PC-9 (cell line): ENCODE results near the gene LDAF1. TPM values are rescaled to one million over a fixed set of nuclear protein-coding genes. Genes with fewer than 3 reads are reported as not detected.

Source experiments
- BruUV-seq: library from RNA; stranded (reverse); fragments of 400-500 nt; replicated peaks from 2 replicates; lab custom pipeline; 2021; lab: Mats Ljungman, UMichigan
- CTCF ChIA-PET: fragments of 300-600 bp; sonication (Branson Sonifier 250); formaldehyde crosslinking; loops from one replicate; lab custom pipeline; 2022; ENCODE audit warnings: antibody characterized with exemption; lab: Charles Lee
- POLR2A ChIA-PET: fragments of 300-600 bp; sonication (Branson Sonifier 250); formaldehyde crosslinking; loops from one replicate; lab custom pipeline; 2022; ENCODE audit warnings: antibody characterized with exemption; ENCODE audit not compliant: unreplicated experiment; lab: Charles Lee
- DNase-seq, 2 experiments: peaks; one replicate each; pipeline versions ENCODE4 v3.0.0 to v3.0.0-alpha.2; 2015 to 2022; ENCODE audit warnings: mixed read lengths in 1 of 2
- H2AFZ ChIP-seq: fragments of 200-600 bp; sonication (generic); 2 replicates; pipeline ENCODE4 v1.8.1; 2017; ENCODE audit warnings: antibody characterized with exemption
- H3F3A ChIP-seq: fragments of 200-600 bp; sonication (generic); 2 replicates; pipeline ENCODE4 v1.8.1; 2017; ENCODE audit warnings: antibody characterized with exemption, mild to moderate bottlenecking, low read depth; ENCODE audit not compliant: insufficient read depth
- H3K27ac ChIP-seq: fragments of 200-600 bp; sonication (generic); 2 replicates; pipeline ENCODE4 v1.6.1; 2016; ENCODE audit warnings: mixed run types
- H3K27me3 ChIP-seq: fragments of 200-600 bp; sonication (generic); 2 replicates; pipeline ENCODE4 v1.6.1; 2016; ENCODE audit warnings: low read depth, mixed run types; ENCODE audit not compliant: insufficient read depth
- H3K36me3 ChIP-seq: fragments of 200-600 bp; sonication (generic); 2 replicates; pipeline ENCODE4 v1.6.1; 2016; ENCODE audit warnings: low read depth, mixed run types
- H3K4me1 ChIP-seq: fragments of 200-600 bp; sonication (generic); replicated peaks from 2 replicates; pipeline ENCODE4 v1.6.1; 2016; ENCODE audit warnings: mixed run types; ENCODE audit not compliant: insufficient read depth
- H3K4me2 ChIP-seq: fragments of 200-600 bp; sonication (generic); 2 replicates; pipeline ENCODE4 v1.6.1; 2017; ENCODE audit warnings: mixed run types
- H3K4me3 ChIP-seq: fragments of 200-600 bp; sonication (generic); 2 replicates; pipeline ENCODE4 v1.6.1; 2016; ENCODE audit warnings: mixed run types
- H3K79me2 ChIP-seq: fragments of 200-600 bp; sonication (generic); 2 replicates; pipeline ENCODE4 v1.6.1; 2017; ENCODE audit warnings: low read depth, mixed run types
- H3K9me2 ChIP-seq: fragments of 200-600 bp; sonication (generic); 2 replicates; pipeline ENCODE4 v1.8.1; 2017; ENCODE audit warnings: mild to moderate bottlenecking; ENCODE audit not compliant: insufficient read depth
- H3K9me3 ChIP-seq: fragments of 200-600 bp; sonication (generic); 2 replicates; pipeline ENCODE4 v1.8.1; 2016; ENCODE audit warnings: low read depth; ENCODE audit not compliant: insufficient read depth
- H4K20me1 ChIP-seq: fragments of 200-600 bp; sonication (generic); 2 replicates; pipeline ENCODE4 v1.8.1; 2017; ENCODE audit not compliant: insufficient read depth
- CTCF ChIP-seq: fragments of 200-600 bp; sonication (generic); conservative IDR thresholded peaks from 2 replicates; pipeline ENCODE4 v1.6.1; 2017; ENCODE audit warnings: mixed run types, antibody characterized with exemption, mild to moderate bottlenecking, moderate library complexity
- EZH2 ChIP-seq: fragments of 200-600 bp; sonication (generic); IDR thresholded peaks from 2 replicates; pipeline ENCODE4 v1.8.0; 2017; ENCODE audit warnings: antibody characterized with exemption, low read depth
- intact Hi-C: fragments of 100-400 bp; cut with micrococcal nuclease; formaldehyde crosslinking; loops from one replicate; pipeline ENCODE4 v1.10.0; 2022; ENCODE audit not compliant: unreplicated experiment
- total RNA-seq: library from RNA; stranded (reverse); gene quantifications from 2 replicates; pipeline ENCODE4 v1.2.3, GENCODE V29; 2021

Gene LDAF1
- total RNA-seq, 1 experiment from 2014 or later, result 47.6 TPM

- Histone ChIP-seq H3K9me3 (no peaks in the 10 kb centered on the region), H4K20me1 (no peaks in the 10 kb centered on the region), H3K4me2 (no peak overlapping the region), H3K4me1 (no peaks in the 10 kb centered on the region), H3K27ac (no peak overlapping the region), H3K9me2 (no peaks in the 10 kb centered on the region; the same call in 1 of the 2 replicates), H3K79me2 (no peaks in the 10 kb centered on the region), H3F3A (no peaks in the 10 kb centered on the region), H2AFZ (no peak overlapping the region), H3K36me3 (no peaks in the 10 kb centered on the region), H3K27me3 (peaks cover 93% of the 10 kb centered on the region), H3K4me3 (no peak overlapping the region)
- POLR2A ChIA-PET, result interaction anchor here (0.6 kb wide), 1 partner anchor 1423 kb away, joined by 4 read pairs; no protein-coding TSS in a partner anchor
- no peak for TF ChIP-seq CTCF
- TF ChIP-seq EZH2, result no peak
- BruUV-seq, result no TSS peak
- intact Hi-C loops, result no loop called here
- CTCF ChIA-PET, result no interaction called here
- no peak for DNase-seq
Observed at GRCh38 chr16:21226749-21227148, 68.3 kb downstream of the LDAF1 start.

- no peaks in the 10 kb centered on the region for H3K9me3 ChIP-seq
- H3K4me1 ChIP-seq, result no peaks in the 10 kb centered on the region
- ChIA-PET POLR2A (no interaction called here), CTCF (no interaction called here)
- H3F3A ChIP-seq, result no peaks in the 10 kb centered on the region
- no peak overlapping the region for H2AFZ ChIP-seq
- intact Hi-C loops, result no loop called here
- no peak overlapping the region for H3K4me2 ChIP-seq
- no peaks in the 10 kb centered on the region for H4K20me1 ChIP-seq
- BruUV-seq, result no TSS peak
- peaks cover 93% of the 10 kb centered on the region for H3K27me3 ChIP-seq
- no peaks in the 10 kb centered on the region for H3K36me3 ChIP-seq
- no peaks in the 10 kb centered on the region for H3K79me2 ChIP-seq
- H3K9me2 ChIP-seq, result no peaks in the 10 kb centered on the region; the same call in 1 of the 2 replicates
- H3K27ac ChIP-seq, result no peak overlapping the region
- no peak for DNase-seq
- no peak for TF ChIP-seq CTCF
- TF ChIP-seq EZH2, result no peak
- no peak overlapping the region for H3K4me3 ChIP-seq
Observed at GRCh38 chr16:21227866-21228265, 69.4 kb downstream of the LDAF1 start.

GRCh38 chr16:21228361-21228872 lies 69.9 kb downstream of the LDAF1 start:
- no peak overlapping the region for H3K4me3 ChIP-seq
- no TSS peak for BruUV-seq
- intact Hi-C loops, result no loop called here
- DNase-seq, result no peak
- no peaks in the 10 kb centered on the region for H3K36me3 ChIP-seq
- no peaks in the 10 kb centered on the region for H3K79me2 ChIP-seq
- no peak overlapping the region for H2AFZ ChIP-seq
- no peaks in the 10 kb centered on the region for H4K20me1 ChIP-seq
- no peak overlapping the region for H3K27ac ChIP-seq
- no peaks in the 10 kb centered on the region for H3K9me3 ChIP-seq
- ChIA-PET CTCF (no interaction called here), POLR2A (no interaction called here)
- no peaks in the 10 kb centered on the region; the same call in 1 of the 2 replicates for H3K9me2 ChIP-seq
- H3F3A ChIP-seq, result no peaks in the 10 kb centered on the region
- TF ChIP-seq EZH2, result no peak
- TF ChIP-seq CTCF, result no peak
- no peaks in the 10 kb centered on the region for H3K4me1 ChIP-seq
- H3K4me2 ChIP-seq, result no peak overlapping the region
- H3K27me3 ChIP-seq, result peaks cover 94% of the 10 kb centered on the region

Other genes starting within 250 kb of the LDAF1 start
- 0.33 and 0.70 TPM in 2 replicates for gene DNAH3, start 7.8 kb upstream of the LDAF1 start, total RNA-seq
- gene ZP2, start 52.9 kb downstream of the LDAF1 start, total RNA-seq, result not detected in 2 replicates
- gene ANKS4B, start 75.0 kb downstream of the LDAF1 start, total RNA-seq, result not detected in 2 replicates
- not detected in 2 replicates for gene CRYM, start 119.6 kb downstream of the LDAF1 start, total RNA-seq